HepG2 (cell line): ENCODE results near the gene CNPY4. TPM values are rescaled to one million over a fixed set of nuclear protein-coding genes. Genes with fewer than 3 reads are reported as not detected.
A peak's percentile ranks its signal among the peaks of the same experiment; 100 is the strongest.

ENCODE experiments used
- ARID2 ChIP-seq: sonication (generic); formaldehyde crosslinking; IDR thresholded peaks from 2 replicates; pipeline ENCODE4 v1.8.1; 2022; ENCODE audit warnings: mild to moderate bottlenecking, missing genetic modification reagents, borderline replicate concordance
- CEBPB ChIP-seq: IDR thresholded peaks from 2 replicates; pipeline ENCODE4 v1.6.1; 2011; ENCODE audit warnings: low read depth, low read length, improper control_type of control experiment, borderline replicate concordance
- GFI1 ChIP-seq: sonication (generic); formaldehyde crosslinking; IDR thresholded peaks from 2 replicates; pipeline ENCODE4 v1.5.0; 2020; ENCODE audit warnings: missing genetic modification reagents, mild to moderate bottlenecking, borderline replicate concordance
- JARID2 ChIP-seq: sonication (generic); formaldehyde crosslinking; IDR thresholded peaks from 2 replicates; pipeline ENCODE4 v1.8.1; 2023; ENCODE audit warnings: missing genetic modification reagents, inconsistent platforms; ENCODE audit not compliant: insufficient replicate concordance
- KLF9 ChIP-seq: IDR thresholded peaks from 2 replicates; pipeline ENCODE4 v1.6.1; 2016; ENCODE audit warnings: low read depth
- NCOA2 ChIP-seq: sonication (generic); formaldehyde crosslinking; IDR thresholded peaks from 2 replicates; pipeline ENCODE4 v1.8.0; 2022; ENCODE audit warnings: inconsistent platforms
- SALL2 ChIP-seq: sonication (generic); formaldehyde crosslinking; IDR thresholded peaks from 2 replicates; pipeline ENCODE4 v1.8.1; 2023; ENCODE audit warnings: mild to moderate bottlenecking, missing genetic modification reagents, inconsistent platforms
- SOX5 ChIP-seq: IDR thresholded peaks from 2 replicates; pipeline ENCODE4 v1.6.1; 2016; ENCODE audit warnings: borderline replicate concordance
- YY1 ChIP-seq: IDR thresholded peaks from 2 replicates; pipeline ENCODE4 v1.6.1; 2011; ENCODE audit warnings: low read length, low read depth, moderate library complexity, mild to moderate bottlenecking; ENCODE audit not compliant: insufficient read depth, insufficient replicate concordance
- ZBTB7B ChIP-seq: sonication (generic); formaldehyde crosslinking; IDR thresholded peaks from 2 replicates; pipeline ENCODE4 v1.4.0; 2020; ENCODE audit warnings: missing genetic modification reagents
- ZC3H13 ChIP-seq: sonication (generic); formaldehyde crosslinking; IDR thresholded peaks from 2 replicates; pipeline ENCODE4 v1.8.1; 2023; ENCODE audit warnings: mild to moderate bottlenecking, missing genetic modification reagents, moderate library complexity
- ZSCAN29 ChIP-seq: sonication (generic); formaldehyde crosslinking; conservative IDR thresholded peaks from 2 replicates; pipeline ENCODE4 v1.4.0; 2020; ENCODE audit warnings: mild to moderate bottlenecking, missing genetic modification reagents
- polyA plus RNA-seq, 8 experiments: library from polyadenylated mRNA; depleted of rRNA in 3 of 8; stranded (reverse) in 7 of 8; unstranded in 1 of 8; fragments of >200 nt; fragmentation: Illumina TruSeq in 4 of 8; extraction: Trizol in 4 of 8; gene quantifications; 2 replicates each; pipeline versions ENCODE4 v1.2.1 to v1.2.3, GENCODE V29; 2011 to 2016; ENCODE audit warnings: low read depth in 4 of 8, missing spikeins in 1 of 8, mixed read lengths in 1 of 8; ENCODE audit not compliant: insufficient read depth in 1 of 8
- total RNA-seq, 5 experiments: library from RNA; depleted of rRNA; stranded (reverse); fragments of >200 nt; fragmentation: Illumina TruSeq; extraction: Trizol; gene quantifications; 2 replicates each; pipeline ENCODE4 v1.2.3, GENCODE V29; 2016; ENCODE audit warnings: low read depth in 1 of 5
- TF ChIP-seq, protein P1 (sequence below): sonication (generic); formaldehyde crosslinking; IDR thresholded peaks from 2 replicates; pipeline ENCODE4 v1.4.0; 2020; ENCODE audit warnings: missing genetic modification reagents
- TF ChIP-seq, protein P2 (sequence below): sonication (generic); formaldehyde crosslinking; IDR thresholded peaks from 2 replicates; pipeline ENCODE4; 2020; ENCODE audit warnings: missing genetic modification reagents, mild to moderate bottlenecking, borderline replicate concordance
- TF ChIP-seq, protein P3 (sequence below): sonication (generic); formaldehyde crosslinking; IDR thresholded peaks from 2 replicates; pipeline ENCODE4 v1.8.1; 2023; ENCODE audit warnings: missing genetic modification reagents, inconsistent platforms, borderline replicate concordance
- TF ChIP-seq, protein P4 (sequence below): conservative IDR thresholded peaks from 2 replicates; pipeline ENCODE4 v1.6.1; 2018; ENCODE audit warnings: missing genetic modification reagents
- TF ChIP-seq, protein P5 (sequence below): sonication (generic); formaldehyde crosslinking; IDR thresholded peaks from 2 replicates; pipeline ENCODE4 v1.5.0; 2020; ENCODE audit warnings: mild to moderate bottlenecking, missing genetic modification reagents
- TF ChIP-seq, protein P6 (sequence below): sonication (generic); formaldehyde crosslinking; conservative IDR thresholded peaks from 2 replicates; pipeline ENCODE4 v1.4.0; 2020; ENCODE audit warnings: missing genetic modification reagents

CNPY4 gene
- total and polyA plus RNA-seq, 2 of the 13 experiments (the other 11 are each of a cell fraction or from before 2014, with no cell fraction given), result 6.2 to 12.7 TPM

DNA sequence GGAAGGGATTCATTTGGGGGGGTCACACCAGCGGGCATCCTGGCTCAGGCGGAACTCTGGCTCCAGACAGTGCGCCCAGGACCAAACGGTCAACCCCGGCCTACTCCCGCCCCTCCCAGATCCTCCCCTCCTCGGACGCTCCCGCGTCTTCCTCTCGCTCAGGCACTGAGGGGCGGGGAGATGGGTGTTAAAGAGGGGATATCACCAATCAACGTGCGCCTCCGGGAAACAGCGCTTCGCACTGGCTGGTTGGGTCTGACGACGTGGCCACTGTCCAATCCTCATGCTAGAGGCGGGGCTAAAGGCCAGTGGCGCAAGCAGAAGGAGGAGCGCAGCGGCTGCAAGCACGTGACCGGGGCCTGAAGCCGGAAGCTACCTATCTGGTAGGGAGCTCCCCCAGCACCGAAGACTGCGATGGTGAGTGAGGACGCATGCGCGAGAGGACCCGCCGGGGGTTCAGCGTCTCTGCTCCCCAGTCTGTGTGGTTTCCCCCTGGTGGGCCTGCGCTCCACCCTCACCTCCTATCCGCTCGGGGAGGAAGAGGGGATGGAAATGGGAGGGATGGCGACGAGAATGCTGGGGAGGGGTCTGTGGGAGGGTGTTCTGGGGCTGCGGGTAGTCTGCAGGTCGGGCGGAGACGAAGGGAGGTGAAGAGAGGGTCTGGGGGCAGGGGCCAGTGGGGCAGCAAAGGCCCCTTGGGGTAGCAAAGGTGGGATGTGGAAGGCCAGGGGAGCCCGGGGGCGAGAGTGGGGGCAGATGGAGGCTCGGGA lies 29.3 kb downstream of the CNPY4 start, which contains the start of gene LAMTOR4 (continued):
- TF ChIP-seq ZBTB7B (CRISPR knock-in tag) (0 out of 2 replicates have a peak, but pooled peaks have one; percentile 22), JARID2 (CRISPR knock-in tag) (no peak), ZSCAN29 (CRISPR knock-in tag) (no peak), YY1 (peak; percentile 5), NCOA2 (CRISPR knock-in tag) (peak; percentile 44; the same call in 1 of the 2 replicates), ZC3H13 (CRISPR knock-in tag) (peak; percentile 75), GFI1 (CRISPR knock-in tag) (no peak; the same call in 1 of the 2 replicates), SOX5 (CRISPR knock-in tag) (no peak), CEBPB (peak; percentile 86), KLF9 (CRISPR knock-in tag) (0 out of 2 replicates have a peak, but pooled peaks have one; percentile 63), SALL2 (peak; percentile 59; the same call in 1 of the 2 replicates), ARID2 (CRISPR knock-in tag) (no peak)
- TF ChIP-seq, protein P1, sequence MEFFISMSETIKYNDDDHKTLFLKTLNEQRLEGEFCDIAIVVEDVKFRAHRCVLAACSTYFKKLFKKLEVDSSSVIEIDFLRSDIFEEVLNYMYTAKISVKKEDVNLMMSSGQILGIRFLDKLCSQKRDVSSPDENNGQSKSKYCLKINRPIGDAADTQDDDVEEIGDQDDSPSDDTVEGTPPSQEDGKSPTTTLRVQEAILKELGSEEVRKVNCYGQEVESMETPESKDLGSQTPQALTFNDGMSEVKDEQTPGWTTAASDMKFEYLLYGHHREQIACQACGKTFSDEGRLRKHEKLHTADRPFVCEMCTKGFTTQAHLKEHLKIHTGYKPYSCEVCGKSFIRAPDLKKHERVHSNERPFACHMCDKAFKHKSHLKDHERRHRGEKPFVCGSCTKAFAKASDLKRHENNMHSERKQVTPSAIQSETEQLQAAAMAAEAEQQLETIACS (CRISPR knock-in tag), result no peak
- TF ChIP-seq, protein P2, sequence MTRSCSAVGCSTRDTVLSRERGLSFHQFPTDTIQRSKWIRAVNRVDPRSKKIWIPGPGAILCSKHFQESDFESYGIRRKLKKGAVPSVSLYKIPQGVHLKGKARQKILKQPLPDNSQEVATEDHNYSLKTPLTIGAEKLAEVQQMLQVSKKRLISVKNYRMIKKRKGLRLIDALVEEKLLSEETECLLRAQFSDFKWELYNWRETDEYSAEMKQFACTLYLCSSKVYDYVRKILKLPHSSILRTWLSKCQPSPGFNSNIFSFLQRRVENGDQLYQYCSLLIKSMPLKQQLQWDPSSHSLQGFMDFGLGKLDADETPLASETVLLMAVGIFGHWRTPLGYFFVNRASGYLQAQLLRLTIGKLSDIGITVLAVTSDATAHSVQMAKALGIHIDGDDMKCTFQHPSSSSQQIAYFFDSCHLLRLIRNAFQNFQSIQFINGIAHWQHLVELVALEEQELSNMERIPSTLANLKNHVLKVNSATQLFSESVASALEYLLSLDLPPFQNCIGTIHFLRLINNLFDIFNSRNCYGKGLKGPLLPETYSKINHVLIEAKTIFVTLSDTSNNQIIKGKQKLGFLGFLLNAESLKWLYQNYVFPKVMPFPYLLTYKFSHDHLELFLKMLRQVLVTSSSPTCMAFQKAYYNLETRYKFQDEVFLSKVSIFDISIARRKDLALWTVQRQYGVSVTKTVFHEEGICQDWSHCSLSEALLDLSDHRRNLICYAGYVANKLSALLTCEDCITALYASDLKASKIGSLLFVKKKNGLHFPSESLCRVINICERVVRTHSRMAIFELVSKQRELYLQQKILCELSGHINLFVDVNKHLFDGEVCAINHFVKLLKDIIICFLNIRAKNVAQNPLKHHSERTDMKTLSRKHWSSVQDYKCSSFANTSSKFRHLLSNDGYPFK, result 0 out of 2 replicates have a peak, but pooled peaks have one; percentile 70
- TF ChIP-seq, protein P3, sequence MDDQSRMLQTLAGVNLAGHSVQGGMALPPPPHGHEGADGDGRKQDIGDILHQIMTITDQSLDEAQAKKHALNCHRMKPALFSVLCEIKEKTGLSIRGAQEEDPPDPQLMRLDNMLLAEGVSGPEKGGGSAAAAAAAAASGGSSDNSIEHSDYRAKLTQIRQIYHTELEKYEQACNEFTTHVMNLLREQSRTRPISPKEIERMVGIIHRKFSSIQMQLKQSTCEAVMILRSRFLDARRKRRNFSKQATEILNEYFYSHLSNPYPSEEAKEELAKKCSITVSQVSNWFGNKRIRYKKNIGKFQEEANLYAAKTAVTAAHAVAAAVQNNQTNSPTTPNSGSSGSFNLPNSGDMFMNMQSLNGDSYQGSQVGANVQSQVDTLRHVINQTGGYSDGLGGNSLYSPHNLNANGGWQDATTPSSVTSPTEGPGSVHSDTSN (CRISPR knock-in tag), result no peak
- TF ChIP-seq, protein P4, sequence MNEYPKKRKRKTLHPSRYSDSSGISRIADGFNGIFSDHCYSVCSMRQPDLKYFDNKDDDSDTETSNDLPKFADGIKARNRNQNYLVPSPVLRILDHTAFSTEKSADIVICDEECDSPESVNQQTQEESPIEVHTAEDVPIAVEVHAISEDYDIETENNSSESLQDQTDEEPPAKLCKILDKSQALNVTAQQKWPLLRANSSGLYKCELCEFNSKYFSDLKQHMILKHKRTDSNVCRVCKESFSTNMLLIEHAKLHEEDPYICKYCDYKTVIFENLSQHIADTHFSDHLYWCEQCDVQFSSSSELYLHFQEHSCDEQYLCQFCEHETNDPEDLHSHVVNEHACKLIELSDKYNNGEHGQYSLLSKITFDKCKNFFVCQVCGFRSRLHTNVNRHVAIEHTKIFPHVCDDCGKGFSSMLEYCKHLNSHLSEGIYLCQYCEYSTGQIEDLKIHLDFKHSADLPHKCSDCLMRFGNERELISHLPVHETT (CRISPR knock-in tag), result peak; percentile 52; the same call in 1 of the 2 replicates
- TF ChIP-seq, protein P5, sequence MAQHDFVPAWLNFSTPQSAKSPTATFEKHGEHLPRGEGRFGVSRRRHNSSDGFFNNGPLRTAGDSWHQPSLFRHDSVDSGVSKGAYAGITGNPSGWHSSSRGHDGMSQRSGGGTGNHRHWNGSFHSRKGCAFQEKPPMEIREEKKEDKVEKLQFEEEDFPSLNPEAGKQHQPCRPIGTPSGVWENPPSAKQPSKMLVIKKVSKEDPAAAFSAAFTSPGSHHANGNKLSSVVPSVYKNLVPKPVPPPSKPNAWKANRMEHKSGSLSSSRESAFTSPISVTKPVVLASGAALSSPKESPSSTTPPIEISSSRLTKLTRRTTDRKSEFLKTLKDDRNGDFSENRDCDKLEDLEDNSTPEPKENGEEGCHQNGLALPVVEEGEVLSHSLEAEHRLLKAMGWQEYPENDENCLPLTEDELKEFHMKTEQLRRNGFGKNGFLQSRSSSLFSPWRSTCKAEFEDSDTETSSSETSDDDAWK (CRISPR knock-in tag), result no peak
- TF ChIP-seq, protein P6, sequence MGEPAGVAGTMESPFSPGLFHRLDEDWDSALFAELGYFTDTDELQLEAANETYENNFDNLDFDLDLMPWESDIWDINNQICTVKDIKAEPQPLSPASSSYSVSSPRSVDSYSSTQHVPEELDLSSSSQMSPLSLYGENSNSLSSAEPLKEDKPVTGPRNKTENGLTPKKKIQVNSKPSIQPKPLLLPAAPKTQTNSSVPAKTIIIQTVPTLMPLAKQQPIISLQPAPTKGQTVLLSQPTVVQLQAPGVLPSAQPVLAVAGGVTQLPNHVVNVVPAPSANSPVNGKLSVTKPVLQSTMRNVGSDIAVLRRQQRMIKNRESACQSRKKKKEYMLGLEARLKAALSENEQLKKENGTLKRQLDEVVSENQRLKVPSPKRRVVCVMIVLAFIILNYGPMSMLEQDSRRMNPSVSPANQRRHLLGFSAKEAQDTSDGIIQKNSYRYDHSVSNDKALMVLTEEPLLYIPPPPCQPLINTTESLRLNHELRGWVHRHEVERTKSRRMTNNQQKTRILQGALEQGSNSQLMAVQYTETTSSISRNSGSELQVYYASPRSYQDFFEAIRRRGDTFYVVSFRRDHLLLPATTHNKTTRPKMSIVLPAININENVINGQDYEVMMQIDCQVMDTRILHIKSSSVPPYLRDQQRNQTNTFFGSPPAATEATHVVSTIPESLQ, result peak; percentile 83; the same call in 1 of the 2 replicates
